Mesenchymal stem cell (in vitro differentiated cells and primary cell): Measurements from ENCODE around the gene SNRNP25.

Source experiments
- DNase-seq: peaks from one replicate; pipeline ENCODE4 v3.0.0-alpha.2; 2013
- H2AFZ ChIP-seq: one replicate; pipeline ENCODE4 v1.6.1; 2013; ENCODE audit warnings: low read depth, mild to moderate bottlenecking, control low read depth, inconsistent platforms, low read length, moderate library complexity
- H2AK5ac ChIP-seq: 2 replicates; pipeline ENCODE4 v1.6.1; 2013; ENCODE audit warnings: low read length, moderate library complexity, mild to moderate bottlenecking, inconsistent platforms; ENCODE audit not compliant: severe bottlenecking
- H2BK120ac ChIP-seq: one replicate; pipeline ENCODE4 v1.6.1; 2013; ENCODE audit warnings: low read depth, mild to moderate bottlenecking, inconsistent platforms, low read length, moderate library complexity
- H2BK12ac ChIP-seq, 2 experiments: one replicate each; pipeline ENCODE4 v1.6.1; 2013; ENCODE audit warnings: inconsistent platforms in 2 of 2, low read length in 2 of 2, mild to moderate bottlenecking in 2 of 2, moderate library complexity in 2 of 2, control low read depth in 1 of 2
- H2BK15ac ChIP-seq: one replicate; pipeline ENCODE4 v1.6.1; 2013; ENCODE audit warnings: mild to moderate bottlenecking, low read depth, inconsistent platforms; ENCODE audit not compliant: poor library complexity, severe bottlenecking
- H2BK5ac ChIP-seq: 2 replicates; pipeline ENCODE4 v1.6.1; 2013; ENCODE audit warnings: low read depth, mild to moderate bottlenecking, low read length, control low read depth, inconsistent platforms; ENCODE audit not compliant: poor library complexity, severe bottlenecking
- H3K14ac ChIP-seq, 2 experiments: one replicate each; pipeline ENCODE4 v1.6.1; 2013; ENCODE audit warnings: inconsistent platforms in 2 of 2, low read length in 2 of 2, control low read depth in 1 of 2, mild to moderate bottlenecking in 1 of 2, moderate library complexity in 1 of 2
- H3K18ac ChIP-seq, 2 experiments: one replicate each; pipeline ENCODE4 v1.6.1; 2013; ENCODE audit warnings: inconsistent platforms in 2 of 2, low read length in 2 of 2, control low read depth in 1 of 2, low read depth in 1 of 2, mild to moderate bottlenecking in 1 of 2
- H3K23ac ChIP-seq, 2 experiments: one replicate each; pipeline ENCODE4 v1.6.1; 2013; ENCODE audit warnings: inconsistent platforms in 2 of 2, low read length in 2 of 2, mild to moderate bottlenecking in 2 of 2, moderate library complexity in 2 of 2, control low read depth in 1 of 2
- H3K27ac ChIP-seq: 2 replicates; pipeline ENCODE4 v1.5.1; 2013; ENCODE audit warnings: mild to moderate bottlenecking, moderate library complexity, low read length, control low read depth, inconsistent platforms; ENCODE audit not compliant: poor library complexity, severe bottlenecking
- H3K27me3 ChIP-seq, 2 experiments: 2 replicates each; pipeline versions ENCODE4 v1.6.1 to v1.7.0; 2013; ENCODE audit warnings: low read length in 2 of 2, mild to moderate bottlenecking in 2 of 2, moderate library complexity in 2 of 2, control low read depth in 1 of 2, inconsistent platforms in 1 of 2; ENCODE audit not compliant: control insufficient read depth in 1 of 2, insufficient read depth in 1 of 2
- H3K36me3 ChIP-seq, 2 experiments: 2 replicates each; pipeline versions ENCODE4 v1.6.1 to v1.7.0; 2013; ENCODE audit warnings: low read length in 2 of 2, control low read depth in 1 of 2, inconsistent platforms in 1 of 2, low read depth in 1 of 2, mild to moderate bottlenecking in 1 of 2; ENCODE audit not compliant: insufficient read depth in 2 of 2, control insufficient read depth in 1 of 2
- H3K4ac ChIP-seq, 2 experiments: one replicate each; pipeline ENCODE4 v1.6.1; 2013; ENCODE audit warnings: inconsistent platforms in 2 of 2, low read length in 2 of 2, mild to moderate bottlenecking in 2 of 2, moderate library complexity in 2 of 2, control low read depth in 1 of 2, low read depth in 1 of 2
- H3K4me1 ChIP-seq: 2 replicates; pipeline ENCODE4 v1.6.1; 2013; ENCODE audit warnings: low read depth, low read length, control low read depth; ENCODE audit not compliant: control insufficient read depth, insufficient read depth
- H3K4me2 ChIP-seq: 2 replicates; pipeline ENCODE4 v1.6.1; 2013; ENCODE audit warnings: low read length, mild to moderate bottlenecking, inconsistent platforms; ENCODE audit not compliant: poor library complexity, severe bottlenecking
- H3K4me3 ChIP-seq, 2 experiments: 2 replicates each; pipeline versions ENCODE4 v1.5.1 to v1.7.0; 2013; ENCODE audit warnings: low read length in 2 of 2, mild to moderate bottlenecking in 2 of 2, control low read depth in 1 of 2, low read depth in 1 of 2; ENCODE audit not compliant: insufficient read depth in 1 of 2
- H3K79me1 ChIP-seq: replicated peaks from 2 replicates; pipeline ENCODE4 v1.6.1; 2013; ENCODE audit warnings: mild to moderate bottlenecking, control low read depth, low read length, inconsistent platforms; ENCODE audit not compliant: poor library complexity, severe bottlenecking
- H3K9ac ChIP-seq: 2 replicates; pipeline ENCODE4 v1.7.0; 2013; ENCODE audit warnings: mild to moderate bottlenecking, low read length, moderate library complexity
- H3K9me3 ChIP-seq: 2 replicates; pipeline ENCODE4 v1.7.0; 2013; ENCODE audit warnings: mild to moderate bottlenecking, low read length; ENCODE audit not compliant: control insufficient read depth
- H4K8ac ChIP-seq: one replicate; pipeline ENCODE4 v1.6.1; 2013; ENCODE audit warnings: inconsistent platforms, mild to moderate bottlenecking, low read length, moderate library complexity
- H4K91ac ChIP-seq: one replicate; pipeline ENCODE4 v1.6.1; 2013; ENCODE audit warnings: mild to moderate bottlenecking, low read length, inconsistent platforms
- WGBS: methylation state at CpG from one replicate; pipeline ENCODE4 v1.1.7; 2013; ENCODE audit warnings: mixed read lengths; 5-methylcytosine and 5-hydroxymethylcytosine counted together

Gene SNRNP25

DNA sequence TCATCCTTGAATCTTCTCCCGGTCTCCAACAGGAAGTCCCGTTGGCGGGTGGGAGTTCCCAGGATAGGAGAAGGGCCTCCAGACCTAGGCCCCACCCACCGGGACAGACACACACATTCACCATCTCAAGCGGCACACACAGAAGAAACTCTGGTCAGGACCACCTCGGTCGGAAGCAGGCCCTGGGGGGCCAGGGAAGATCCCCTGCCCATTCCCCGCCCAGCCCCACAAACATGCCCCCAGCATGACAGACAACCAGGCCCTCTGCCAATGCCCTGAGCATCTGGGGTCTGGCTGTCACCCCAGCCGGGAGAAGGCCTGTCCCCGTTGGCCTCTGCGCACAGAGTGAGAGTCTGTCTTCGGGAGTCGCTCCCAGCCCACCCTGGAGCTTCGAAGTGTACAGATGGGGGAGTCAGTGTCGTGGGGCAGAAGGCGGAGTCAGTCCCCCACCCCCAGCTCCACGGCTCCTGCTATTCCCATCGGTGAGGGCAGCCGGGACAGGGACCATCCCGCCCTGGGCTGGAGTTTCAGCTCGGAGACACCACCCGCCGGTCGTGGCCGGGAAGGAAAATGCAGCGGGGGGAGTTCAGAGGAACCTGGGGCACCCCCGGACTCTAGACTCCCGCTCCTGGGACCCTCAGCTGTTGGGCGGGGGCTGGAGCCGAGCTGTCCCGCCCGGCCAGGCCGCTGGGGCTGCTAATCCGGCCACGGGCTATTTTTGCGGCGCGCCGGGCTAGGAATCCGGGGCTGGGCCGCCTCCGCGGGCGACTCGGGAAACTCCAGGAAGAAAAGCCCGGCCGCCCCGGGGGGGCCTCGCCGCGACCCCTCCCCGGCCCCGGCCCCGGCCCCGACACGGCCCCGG, 18.1 kb downstream of the SNRNP25 start:
- Histone ChIP-seq H3K4ac (peak overlapping the region; percentile 74 to 95), H3K36me3 (peaks cover 0 to 34% of the 10 kb centered on the region in 2 experiments), H3K4me3 (peak overlapping the region; percentile 65 to 96), H3K79me1 (peaks cover 8% of the 10 kb centered on the region), H2BK5ac (peak overlapping the region; percentile 66), H4K8ac (peak overlapping the region; percentile 83), H3K4me1 (peaks cover 86% of the 10 kb centered on the region), H3K27me3 (no peaks in the 10 kb centered on the region), H4K91ac (peak overlapping the region; percentile 92), H2BK120ac (peak overlapping the region; percentile 83), H3K9me3 (no peaks in the 10 kb centered on the region), H3K9ac (peak overlapping the region; percentile 92), H2BK12ac (peak overlapping the region; percentile 27 to 49), H2BK15ac (peak overlapping the region; percentile 85), H2AK5ac (no peak overlapping the region), H3K27ac (peak overlapping the region; percentile 79), H3K14ac (peak overlapping the region; percentile 27 to 45), H2AFZ (no peak overlapping the region), H3K4me2 (peak overlapping the region; percentile 86), H3K23ac (peak overlapping the region; percentile 46 to 51), H3K18ac (peak overlapping the region; percentile 76 to 85)
- peak; percentile 90 for DNase-seq
- WGBS = under 1% methylated on average over 27 of the region's 57 CpGs

DNA sequence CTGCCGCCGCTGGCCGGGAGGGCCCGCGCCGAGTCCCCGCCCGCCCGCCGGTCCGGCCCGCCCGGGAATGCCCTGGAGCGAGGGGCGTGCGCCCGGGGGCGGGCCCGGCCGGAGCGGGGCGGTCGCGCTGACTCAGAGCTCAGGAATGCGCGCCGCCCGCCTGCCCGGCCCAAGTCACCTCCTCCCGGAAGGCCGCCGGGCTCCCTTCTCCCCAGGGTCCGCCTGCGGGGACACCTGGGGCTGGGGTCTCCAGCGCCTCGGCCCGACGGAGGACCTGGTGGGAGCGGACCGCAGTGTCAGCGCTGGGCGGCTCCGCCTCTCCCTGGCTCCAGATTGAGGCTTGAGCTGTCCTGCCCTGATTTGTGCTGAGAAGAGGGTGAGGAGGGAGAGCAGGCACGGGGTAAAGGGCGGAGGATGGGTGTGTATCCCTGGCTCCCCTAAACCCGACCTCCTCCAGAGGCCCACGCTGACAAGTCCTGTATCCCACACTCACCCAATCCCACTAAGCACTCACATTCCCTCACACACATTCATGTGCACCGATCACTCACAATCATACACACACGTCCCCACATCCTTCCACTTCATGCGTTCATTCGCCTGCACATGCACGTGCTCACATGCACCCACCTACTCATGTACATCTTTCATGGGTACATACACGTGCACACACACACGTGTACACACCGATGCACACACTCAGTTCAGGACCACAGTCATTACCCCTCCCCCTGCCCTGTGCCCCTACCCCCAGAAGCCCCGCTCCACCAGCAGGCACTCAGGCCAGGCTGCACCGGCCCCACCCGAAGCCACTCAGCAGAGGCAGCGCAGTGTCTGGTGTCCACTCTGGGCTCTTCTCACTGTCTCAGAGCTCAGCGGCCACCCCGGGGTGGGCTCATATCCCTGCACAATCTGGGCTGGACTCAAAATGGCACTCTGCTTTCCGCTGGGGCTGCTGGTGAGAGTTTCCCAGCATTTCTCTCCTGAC, 19.2 kb downstream of the SNRNP25 start, which contains the start of gene RHBDF1:
Gene RHBDF1 (minus strand): TSS at position 71 of the 988 bp plus-strand sequence. CDS start 7,616 bp downstream, outside the sequence.
- Histone ChIP-seq H3K27me3 (no peaks in the 10 kb centered on the region), H3K18ac (peak within 1 kb of the TSS; percentile 85 to 99), H3K9ac (peak within 1 kb of the TSS; percentile 92), H3K36me3 (peaks cover 0 to 23% of the 10 kb centered on the region in 2 experiments), H2AK5ac (peak within 1 kb of the TSS; percentile 96), H2BK120ac (peak within 1 kb of the TSS; percentile 83), H2BK5ac (peak within 1 kb of the TSS; percentile 66), H4K8ac (peak within 1 kb of the TSS; percentile 83), H3K4me2 (peak within 1 kb of the TSS; percentile 86), H3K4ac (peak within 1 kb of the TSS; percentile 86 to 95), H3K23ac (peak within 1 kb of the TSS; percentile 46 to 51), H3K14ac (peak within 1 kb of the TSS; percentile 27 to 50), H2AFZ (no peak within 1 kb of the TSS), H3K4me1 (peaks cover 86% of the 10 kb centered on the region), H3K9me3 (no peaks in the 10 kb centered on the region), H3K79me1 (peaks cover 7% of the 10 kb centered on the region), H4K91ac (peak within 1 kb of the TSS; percentile 83), H3K27ac (peak within 1 kb of the TSS; percentile 79), H2BK12ac (peak within 1 kb of the TSS; percentile 47 to 49), H3K4me3 (peak within 1 kb of the TSS; percentile 65 to 96), H2BK15ac (peak within 1 kb of the TSS; percentile 85)
- 46% methylated on average over 25 of the region's 62 CpGs for WGBS
- DNase-seq = peak; percentile 65

DNA sequence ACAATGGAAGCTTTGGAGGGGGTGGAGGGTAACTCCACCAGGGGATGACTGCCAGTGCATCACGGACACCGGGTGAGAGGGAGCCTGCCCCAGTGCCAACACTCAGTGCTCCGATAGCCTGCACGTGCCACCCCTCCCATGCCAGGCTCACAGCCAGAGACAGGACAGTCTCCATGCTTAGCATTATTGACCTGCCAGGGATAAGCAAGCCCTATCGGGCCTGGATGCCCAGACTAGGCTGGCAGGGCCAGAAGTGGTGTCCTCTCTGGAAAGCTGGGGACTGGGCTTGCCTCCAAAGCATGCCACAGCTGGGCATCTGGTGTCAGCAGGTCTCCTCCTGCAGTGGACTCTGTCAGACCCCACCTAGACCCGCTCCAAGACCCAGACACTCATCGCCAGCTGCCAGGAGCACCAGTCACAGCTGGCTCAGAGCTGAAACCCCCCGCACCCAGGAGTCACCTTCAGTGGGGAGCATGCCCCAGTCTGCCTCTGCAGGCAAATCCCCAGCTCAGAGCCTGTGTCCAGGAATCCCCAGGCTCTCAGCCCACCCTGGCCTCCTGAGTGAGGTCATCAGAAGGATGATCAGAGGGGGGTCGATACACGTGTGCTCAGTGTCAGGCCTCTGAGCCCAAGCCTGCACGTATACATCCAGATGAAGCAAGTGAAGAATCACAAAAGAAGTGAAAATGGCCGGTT, 20.6 kb downstream of the SNRNP25 start:
- no peak overlapping the region for H2AFZ ChIP-seq

More for the DNA sequence above, 20.6 kb downstream of the SNRNP25 start:
- Histone ChIP-seq H3K14ac (peak overlapping the region in 1 of 2 experiments; percentile 78), H4K8ac (peak overlapping the region; percentile 43), H2AK5ac (peak overlapping the region; percentile 96), H3K4me3 (no peak overlapping the region), H3K27me3 (no peaks in the 10 kb centered on the region), H3K23ac (no peak overlapping the region), H3K36me3 (peaks cover 3 to 11% of the 10 kb centered on the region in 2 experiments), H2BK5ac (no peak overlapping the region), H2BK120ac (peak overlapping the region; percentile 21), H3K4me2 (peak overlapping the region; percentile 1), H2BK12ac (peak overlapping the region; percentile 47 to 83), H3K18ac (peak overlapping the region; percentile 46 to 99), H3K4me1 (peaks cover 80% of the 10 kb centered on the region), H3K4ac (peak overlapping the region; percentile 55 to 68), H3K27ac (peak overlapping the region; percentile 89), H4K91ac (peak overlapping the region; percentile 90), H3K79me1 (peaks cover 2% of the 10 kb centered on the region), H3K9me3 (no peaks in the 10 kb centered on the region), H3K9ac (no peak overlapping the region), H2BK15ac (peak overlapping the region; percentile 94)
- 73% methylated on average over 11 of the region's 12 CpGs for WGBS
- DNase-seq = peak; percentile 29
